ENCODE data around the gene MKLN1.
"Not testable (repeated sequence)": the region's sequence is repeated elsewhere in the genome, so short reads cannot be mapped to it uniquely, and the experiment has no call there.

MKLN1 gene

DNA sequence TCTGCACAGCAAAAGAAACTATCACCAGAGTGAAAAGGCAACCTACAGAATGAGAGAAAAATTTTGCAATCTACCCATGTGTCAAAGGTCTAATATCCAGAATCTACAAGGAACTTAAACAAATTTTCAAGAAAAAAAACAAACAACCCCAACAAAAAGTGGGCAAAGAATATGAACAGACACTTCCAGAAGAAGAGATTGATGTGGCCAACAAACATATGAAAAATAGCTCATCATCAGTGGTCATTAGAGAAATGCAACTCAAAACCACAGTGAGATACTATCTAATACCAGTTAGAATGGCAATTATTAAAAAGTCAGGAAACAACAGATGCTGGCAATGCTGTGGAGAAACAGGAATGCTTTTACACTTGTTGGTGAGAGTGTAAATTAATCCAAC, 7.1 kb upstream of the MKLN1 start:
- DNase-seq, result no peak

DNA sequence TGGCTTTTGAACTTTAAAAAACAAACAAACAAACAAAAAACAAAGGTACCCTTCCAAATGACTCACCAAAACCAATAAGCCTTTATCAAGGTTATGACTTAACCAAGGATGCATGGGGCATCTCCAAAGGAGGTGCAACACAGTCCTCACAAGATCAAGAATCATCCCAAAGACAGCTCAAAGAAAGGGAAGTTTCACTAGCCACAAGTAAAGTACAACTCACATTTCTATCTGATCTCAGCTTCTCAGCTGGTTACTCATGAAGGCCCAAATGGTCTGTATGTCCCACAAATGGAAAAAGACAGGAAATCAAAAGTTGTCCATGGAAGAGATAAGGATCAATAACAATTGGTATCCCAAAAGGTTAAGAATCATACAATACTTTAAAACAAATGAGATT, 6.0 kb upstream of the MKLN1 start:
- no peak for DNase-seq

GRCh38 chr7:131322061-131322460, 5.6 kb upstream of the MKLN1 start:
- DNase-seq, result no peak

DNA sequence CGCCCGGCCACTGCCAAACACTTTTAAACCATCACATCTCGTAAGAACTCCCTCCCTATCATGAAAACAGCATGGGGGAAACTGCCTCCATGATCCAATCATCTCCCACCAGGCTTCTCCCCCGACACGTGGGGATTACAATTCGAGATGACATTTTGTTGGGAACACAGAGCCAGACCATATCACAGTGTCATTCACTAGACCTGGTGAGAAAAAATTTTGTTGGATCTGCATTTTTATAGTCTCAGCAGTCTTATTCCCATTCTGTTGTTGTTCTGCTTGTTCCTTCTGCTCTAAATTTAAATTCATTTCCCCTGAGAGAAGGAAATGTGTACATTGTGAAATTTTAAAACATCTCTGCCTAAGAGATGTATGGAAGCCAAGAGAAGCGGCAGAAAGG, 4.8 kb upstream of the MKLN1 start:
- DNase-seq, result no peak

DNA sequence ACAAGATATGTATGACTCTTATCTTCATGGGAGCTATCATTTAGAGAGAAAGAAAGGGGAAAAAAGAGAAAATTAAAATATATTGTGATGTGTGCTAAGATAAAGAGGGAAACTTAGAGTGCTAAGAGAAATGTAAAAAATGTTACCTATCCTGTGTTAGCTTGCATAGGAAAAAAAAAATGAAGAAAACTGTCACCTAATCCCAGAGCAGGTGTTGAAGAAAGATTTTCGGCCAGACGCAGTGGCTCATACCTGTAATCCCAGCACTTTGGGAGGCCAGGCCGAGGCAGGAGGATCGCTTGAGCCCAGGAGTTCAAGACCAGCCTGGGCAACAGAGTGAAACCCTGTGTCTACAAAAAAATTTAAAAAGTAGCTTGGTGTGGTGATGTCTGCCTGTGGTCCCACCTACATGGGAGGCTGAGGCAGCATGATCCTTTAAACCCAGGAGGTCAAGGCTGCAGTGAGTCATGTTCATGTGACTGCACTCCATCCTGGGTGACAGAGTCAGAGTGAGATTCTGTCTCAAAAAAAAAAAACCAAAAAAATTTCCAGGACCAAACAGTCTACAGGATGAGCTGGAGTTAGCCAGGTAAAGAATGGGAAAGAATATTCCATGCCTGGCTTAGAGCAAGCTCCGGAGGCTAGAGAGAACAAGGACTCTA, 2.4 kb upstream of the MKLN1 start:
- DNase-seq, result no peak

- DNase-seq, result no peak
Observed at GRCh38 chr7:131326576-131326975, 1.1 kb upstream of the MKLN1 start.

DNA sequence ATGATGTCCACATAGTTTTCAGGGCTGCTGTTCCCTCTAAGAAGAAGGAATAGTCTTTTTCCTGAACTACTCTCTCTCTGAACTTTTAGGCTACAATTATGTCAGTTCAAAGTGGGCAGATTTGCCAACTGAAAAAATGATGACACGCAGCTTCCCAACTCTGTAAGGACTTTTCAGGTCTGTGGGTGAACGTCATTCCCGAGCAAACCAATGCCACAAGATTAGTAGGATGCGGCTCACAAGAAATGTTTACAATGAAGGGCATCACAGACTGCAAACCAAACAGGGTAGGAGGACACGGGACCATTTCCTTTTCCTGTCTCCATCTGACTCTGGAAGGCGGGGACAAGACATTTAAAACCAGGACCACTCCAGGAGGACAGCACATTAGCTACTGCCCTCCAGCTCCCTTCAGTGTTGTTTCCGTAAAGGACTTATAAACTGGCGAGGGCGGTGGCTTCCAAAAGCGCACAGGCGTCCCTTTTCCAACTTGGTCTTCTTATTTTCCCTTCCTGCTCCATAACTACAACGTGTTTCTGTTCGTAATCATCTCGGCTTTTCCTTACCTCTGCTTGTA, 539 bp upstream of the MKLN1 start:
- no peak for DNase-seq

- DNase-seq, result no peak
Observed at GRCh38 chr7:131328377-131329175, 900 bp downstream of the MKLN1 start.

DNA sequence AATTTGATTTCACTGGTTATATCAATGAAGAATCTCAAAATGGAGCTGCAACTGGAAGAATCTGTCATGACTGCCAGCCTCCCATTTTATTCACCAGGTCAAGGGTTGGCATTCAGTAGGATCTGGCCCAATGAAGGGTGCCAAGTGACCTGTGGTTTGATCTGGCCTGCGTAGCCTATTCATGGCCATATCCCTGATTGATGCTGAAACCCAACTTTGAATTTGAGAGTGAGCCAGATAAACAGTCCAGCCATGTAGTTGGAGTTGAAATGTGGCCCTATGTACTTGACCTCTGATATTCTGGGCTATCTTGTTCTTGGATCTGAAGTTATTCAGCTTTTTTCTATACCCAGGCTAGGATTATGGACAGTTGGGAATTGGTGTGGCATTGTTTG, 1.5 kb downstream of the MKLN1 start:
- no peak for DNase-seq

- DNase-seq, result no peak
Observed at GRCh38 chr7:131330299-131330698, 2.6 kb downstream of the MKLN1 start.

- no peak for DNase-seq
Observed at GRCh38 chr7:131331806-131332205, 4.1 kb downstream of the MKLN1 start.

DNA sequence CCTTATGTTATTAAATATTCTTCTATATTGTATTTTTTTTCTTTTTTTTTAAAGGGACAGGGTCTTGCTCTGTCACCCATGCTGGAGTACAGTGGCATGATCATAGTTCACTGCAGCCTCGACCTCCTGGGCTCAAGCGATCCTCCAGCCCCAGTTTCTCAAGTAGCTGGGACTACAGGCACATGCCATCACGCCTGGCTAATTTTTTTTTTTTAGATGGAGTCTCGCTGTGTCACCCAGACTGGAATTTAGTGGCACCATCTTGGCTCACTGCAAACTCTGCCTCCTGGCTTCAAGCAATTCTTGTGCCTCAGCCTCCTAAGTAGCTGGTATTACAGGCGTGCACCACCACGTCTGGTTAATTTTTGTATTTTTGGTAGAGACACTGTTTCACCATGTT, 5.1 kb downstream of the MKLN1 start:
- DNase-seq, result not testable (repeated sequence)

DNA sequence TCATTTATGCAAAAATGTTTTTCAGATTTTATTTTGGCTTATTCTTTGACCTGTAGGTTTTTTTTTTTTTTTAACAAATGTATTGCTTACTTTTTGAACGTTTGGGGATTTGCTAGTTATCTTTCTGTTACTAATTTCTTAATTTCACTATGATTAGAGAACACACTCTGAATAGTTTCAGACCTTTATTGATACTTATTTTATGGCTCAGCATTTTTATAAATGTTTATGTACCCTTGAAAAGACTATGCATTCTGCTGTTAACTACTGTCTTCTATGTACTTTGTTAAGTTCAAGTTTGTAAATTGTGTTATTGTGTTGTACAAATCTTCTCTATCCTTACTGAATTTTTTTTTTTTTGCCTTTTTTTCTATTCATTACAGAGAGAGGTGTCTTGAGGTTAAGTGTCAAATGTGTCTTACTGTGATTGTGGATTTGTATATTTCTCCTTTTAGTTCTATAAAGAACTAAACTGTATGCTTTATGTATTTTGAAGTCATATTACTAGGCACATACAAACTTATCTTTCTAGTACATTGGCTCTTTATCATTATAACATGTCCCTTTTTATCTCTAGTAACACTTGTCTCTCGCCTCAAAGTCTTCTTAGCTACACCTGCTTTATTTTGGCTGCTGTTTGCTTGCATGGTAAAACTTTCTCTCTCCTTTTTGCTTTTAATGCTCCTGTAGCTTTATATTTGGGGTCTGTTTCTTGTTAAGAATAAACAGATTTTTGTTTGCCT, 8.1 kb downstream of the MKLN1 start:
- DNase-seq, result no peak

GRCh38 chr7:131336956-131337355, 9.3 kb downstream of the MKLN1 start:
- no peak for DNase-seq

DNA sequence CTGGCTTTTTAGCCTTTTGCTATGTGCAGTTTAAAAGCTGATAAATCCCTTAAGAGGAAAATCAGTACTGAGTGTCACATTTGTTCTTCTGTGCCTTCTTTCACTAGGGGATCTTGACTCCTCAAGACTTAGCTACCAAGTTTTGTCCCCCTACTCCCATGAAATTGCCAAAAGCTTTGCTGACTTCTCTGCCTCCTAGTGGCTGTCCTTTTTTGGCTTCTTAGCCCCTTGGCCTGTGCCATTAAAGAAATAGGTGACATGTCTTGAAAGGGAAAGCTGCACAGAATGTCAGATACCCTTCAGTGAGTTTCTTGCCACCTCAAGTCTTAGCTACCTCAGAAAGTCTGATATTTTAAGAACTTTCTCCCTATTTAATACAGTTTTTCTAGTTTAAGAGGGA, 10.5 kb downstream of the MKLN1 start:
- no peak for DNase-seq

DNA sequence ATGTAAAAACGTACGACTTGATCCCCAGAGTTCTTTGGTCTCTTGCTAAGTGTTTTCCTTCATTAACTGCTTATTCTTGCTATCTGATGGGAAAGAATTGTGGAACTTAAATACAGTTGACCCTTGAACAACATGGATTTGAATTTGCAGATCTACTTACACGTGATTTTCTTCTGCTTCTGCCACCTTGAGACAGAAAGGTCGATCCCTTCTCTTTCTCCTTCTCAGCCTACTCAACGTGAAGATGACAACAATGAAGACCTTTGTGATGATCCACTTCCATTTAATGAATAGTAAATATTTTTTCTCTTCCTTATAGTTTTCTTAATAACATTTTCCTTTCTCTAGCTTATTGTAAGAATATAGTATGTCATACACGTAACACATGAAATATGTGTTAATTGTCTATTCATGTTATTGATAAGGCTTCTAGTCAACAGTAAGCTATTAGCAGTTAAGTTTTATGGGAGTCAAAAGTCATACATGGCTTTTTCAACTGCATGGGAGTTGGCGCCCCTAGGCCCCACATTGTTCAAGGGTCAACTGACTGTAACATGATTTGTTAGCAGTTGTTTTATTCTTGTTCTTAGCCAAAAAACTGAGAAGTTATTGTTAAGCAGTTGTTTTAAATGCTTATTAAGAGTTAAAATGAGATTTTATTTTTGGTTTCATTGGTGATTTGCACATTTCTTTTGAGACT, 11.2 kb downstream of the MKLN1 start:
- no peak for DNase-seq

- no peak for DNase-seq
Observed at GRCh38 chr7:131341690-131342089, 14.0 kb downstream of the MKLN1 start.

- DNase-seq, result no peak
Observed at GRCh38 chr7:131342864-131343442, 15.3 kb downstream of the MKLN1 start.

GRCh38 chr7:131346885-131347592, 19.4 kb downstream of the MKLN1 start:
- DNase-seq, result no peak

DNA sequence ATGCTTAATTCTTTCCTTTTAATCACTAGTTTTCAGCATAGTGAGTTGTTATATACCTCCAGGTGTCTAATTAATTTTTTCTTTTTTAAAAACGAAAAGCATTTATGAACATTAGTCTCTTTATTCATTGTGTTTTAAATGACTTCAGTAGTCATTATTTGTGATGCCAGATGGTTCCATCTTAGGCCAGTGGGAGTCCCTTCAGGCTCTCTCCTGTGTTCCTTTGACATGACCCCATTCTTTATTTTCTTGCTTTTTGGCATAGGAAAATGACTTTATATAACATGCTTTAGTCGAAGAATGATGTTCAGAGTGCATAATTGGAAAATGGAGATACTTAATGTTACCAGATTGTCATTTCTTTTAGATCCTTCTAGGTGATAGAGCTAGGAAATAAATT, 24.4 kb downstream of the MKLN1 start:
- DNase-seq, result no peak

DNA sequence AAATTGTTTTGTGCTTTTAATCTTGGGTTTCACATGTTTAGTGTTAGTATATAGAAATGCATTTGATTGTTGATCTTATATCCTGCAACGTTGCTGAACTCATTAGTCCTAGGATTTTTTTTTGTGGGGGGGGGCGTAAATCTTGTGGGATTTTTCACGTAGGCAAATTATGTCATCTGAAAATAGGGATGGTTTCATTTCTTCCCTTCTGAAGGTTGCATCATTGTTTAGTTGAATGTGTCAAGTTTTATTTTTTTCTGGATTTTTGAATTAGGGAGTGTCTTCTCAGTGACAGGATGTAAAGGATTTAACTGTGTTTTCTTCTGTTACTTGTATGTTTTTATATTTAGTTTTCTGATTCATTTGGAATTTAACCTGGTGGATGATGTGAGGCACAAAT, 26.7 kb downstream of the MKLN1 start:
- no peak for DNase-seq
